GM19395 (cell line): ENCODE measurements around the gene TBXAS1.

Experiments
- ATAC-seq: cut with Tn5 transposase; IDR thresholded peaks from one replicate; pipeline ENCODE4 v1.9.1; 2021; ENCODE audit warnings: mild to moderate bottlenecking, moderate library complexity; ENCODE audit not compliant: unreplicated experiment

Gene TBXAS1

DNA sequence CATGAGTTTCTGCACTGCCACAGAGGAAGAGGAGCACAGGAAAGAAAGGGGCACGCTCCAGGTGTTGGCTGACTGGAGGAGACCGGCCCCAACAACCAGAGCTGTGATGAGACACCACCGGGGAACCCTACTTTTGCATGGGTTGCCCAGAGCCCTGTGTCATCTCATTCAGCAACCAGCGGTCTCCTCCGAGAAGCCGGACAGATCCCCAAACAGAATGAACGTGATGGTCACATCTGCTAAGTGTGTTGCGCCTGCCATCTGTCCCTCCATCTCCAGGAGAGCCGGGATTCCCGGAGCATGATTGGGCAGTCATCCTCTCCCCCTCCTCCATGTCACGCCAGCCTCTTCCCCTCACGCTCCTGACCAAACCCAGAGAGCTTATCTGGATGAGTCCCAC is 210.8 kb downstream of the TBXAS1 start:
- ATAC-seq: no peak

DNA sequence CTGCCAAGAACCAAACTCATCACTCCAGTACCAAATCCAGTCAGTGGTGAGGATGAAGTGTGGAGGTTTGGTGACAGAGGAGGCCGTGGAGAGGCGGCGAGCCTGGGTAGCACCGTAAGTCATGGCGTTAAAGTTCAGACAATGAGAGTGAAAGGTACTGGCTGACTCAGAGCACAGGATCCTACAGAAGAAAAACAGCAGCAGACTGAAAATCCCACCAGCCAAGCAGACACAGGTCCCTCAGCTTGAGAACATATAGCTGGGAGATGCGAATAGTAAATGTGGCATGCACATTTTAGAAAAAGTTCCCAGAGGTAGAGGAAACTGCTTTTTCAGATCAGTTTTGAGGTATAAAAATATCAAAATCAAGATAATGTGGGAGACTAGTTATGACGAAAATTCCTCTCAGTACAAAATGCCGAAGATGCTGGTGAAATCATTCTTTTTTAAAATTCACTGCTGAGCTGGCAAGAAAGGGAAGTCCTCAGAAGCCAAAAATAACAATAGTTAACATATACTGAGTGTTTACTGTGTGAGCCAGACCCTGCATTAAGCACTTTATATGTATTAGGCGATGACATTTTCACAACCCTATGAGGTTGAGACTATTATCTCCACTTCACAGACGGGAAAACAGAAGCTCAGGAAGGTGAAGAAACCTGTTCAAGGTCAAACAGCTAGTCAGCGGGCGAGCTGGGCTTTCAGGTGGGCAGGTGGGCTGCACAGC is 212.8 kb downstream of the TBXAS1 start:
- ATAC-seq: no peak

DNA sequence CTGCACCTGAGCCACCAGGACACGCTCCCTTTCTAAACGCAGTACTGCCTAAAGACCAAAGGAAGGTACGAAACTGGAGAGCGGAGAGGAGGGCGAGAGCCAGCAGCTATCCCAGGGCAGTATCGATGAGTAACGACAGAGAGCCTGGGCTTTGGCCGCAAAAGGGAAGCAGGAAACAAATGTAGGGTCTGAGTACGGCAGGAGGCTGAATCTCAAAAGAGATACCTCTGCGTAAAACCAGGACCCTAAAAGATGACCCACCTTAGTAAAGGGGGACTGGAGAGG is 213.3 kb downstream of the TBXAS1 start:
- ATAC-seq: no peak

DNA sequence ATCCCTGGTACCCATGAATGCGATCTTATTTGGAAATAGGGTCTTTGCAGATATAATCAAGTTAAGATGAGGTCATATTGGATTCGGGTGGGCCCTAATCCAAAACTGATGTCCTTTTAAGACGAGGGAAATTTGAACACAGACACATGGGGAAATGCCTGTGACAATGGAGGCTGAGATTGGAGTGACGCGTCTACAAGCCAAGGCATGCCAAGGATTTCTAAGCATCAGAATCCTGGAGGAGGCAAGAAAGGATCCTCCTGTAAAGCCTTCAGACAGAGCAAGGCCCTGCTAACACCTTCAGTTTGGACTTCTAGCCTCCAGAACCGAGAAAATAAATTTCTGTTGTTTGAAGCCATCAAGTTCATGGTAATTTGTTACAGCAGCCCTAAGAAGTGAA is 215.2 kb downstream of the TBXAS1 start:
- no peak for ATAC-seq

DNA sequence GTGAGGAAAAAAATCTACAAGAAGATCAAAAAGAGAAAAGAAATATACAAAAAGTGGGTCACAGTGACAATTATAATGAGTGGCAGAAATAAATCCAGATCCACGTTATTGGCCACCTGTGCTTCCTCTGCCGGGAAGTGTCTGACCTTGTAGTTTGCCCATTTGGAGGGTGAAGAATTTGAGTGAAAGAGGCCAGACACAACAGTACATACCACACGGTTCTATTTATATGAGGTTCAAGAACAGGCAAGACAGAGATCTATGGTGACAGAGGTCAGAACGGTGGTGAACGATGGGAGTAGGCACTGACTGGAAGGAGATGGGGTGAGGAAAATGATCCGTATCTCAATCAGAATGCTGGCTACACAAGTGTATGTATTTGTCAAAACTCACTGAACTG is 216.6 kb downstream of the TBXAS1 start:
- ATAC-seq: no peak

DNA sequence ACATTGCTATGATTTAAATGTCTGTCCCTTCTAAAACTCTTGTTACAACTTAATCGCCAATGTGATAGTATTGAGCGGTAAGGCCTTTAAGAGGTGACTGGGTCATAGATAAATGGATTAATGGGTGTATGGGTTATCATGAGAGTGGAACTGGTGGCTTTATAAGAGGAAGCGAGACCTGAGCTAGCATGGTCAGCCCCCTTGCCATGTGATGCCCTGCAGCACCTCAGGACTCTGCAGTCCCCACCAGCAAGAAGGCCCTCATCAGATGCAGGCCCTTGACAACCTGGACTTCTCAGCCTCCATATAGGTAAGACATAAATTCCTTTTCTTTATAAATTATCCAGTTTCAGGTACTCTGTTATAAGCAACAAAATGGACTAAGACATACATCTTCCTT is 218.1 kb downstream of the TBXAS1 start:
- no peak for ATAC-seq

DNA sequence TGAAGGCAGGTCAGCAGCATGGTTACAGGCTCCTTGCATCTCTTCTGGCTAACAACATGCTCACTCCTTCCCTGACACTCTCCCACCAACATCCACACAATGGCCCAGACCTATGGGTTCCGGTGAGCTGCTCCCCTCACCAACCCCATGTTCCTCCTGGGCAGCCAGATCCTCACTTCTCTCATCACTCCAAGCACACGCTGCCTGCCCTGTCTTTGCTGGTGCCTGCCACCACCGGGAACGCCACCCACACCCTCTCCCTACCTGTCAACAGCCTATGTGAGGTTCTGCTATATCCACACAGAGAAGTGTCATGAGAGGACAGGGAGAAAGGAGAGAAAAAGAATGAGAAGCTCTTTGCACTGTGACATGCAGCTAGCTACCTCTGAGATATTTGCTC is 219.1 kb downstream of the TBXAS1 start:
- ATAC-seq: no peak

DNA sequence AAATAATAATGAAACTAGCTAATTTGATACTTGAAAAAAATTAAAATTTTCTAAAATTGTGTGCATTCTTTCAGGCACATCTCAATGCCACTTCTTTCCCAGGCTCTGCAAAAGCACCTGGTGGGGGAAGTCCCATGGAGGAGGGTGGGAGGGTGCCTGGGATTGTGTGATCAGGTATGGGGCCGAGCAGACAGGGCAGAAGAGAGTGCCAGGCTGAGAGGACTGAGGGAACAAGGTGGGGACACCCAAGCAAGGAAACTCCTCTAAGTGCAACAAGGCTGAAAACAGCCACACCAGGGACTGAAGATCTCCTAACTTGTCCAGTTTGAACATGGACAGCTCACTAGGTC is 219.9 kb downstream of the TBXAS1 start:
- ATAC-seq: no peak

DNA sequence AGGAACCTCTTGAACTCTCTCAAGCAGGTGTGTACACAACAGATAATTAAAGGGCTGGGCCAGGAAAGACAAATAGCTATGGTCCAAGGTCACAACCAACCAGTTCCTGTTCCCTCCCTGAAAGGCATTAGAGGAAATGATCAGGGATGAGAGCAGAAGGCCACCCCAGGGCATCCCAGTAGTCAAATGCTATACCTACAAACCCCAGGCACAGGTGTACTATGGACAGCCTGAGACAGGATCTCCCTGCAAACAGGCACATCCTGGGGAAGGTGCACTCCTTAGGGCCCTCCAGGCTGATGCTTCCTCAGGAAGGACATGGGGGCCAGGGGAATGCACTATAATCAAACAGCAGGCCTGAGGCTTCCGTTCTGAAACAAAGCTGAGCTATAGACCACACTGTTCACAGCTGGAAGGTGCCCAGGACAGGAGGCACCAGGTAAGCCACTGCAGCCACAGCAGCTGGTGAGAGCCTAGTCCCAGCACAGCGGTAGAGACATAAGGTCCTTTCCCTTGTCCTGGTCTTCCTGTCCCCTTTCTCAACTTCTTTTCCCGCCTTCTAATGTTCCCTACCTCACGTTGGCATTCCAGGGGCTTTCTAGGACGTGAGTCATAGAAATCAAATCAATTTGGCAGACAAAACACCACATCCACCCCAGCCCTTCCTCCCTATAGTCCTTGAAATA is 220.4 kb downstream of the TBXAS1 start:
- no peak for ATAC-seq

DNA sequence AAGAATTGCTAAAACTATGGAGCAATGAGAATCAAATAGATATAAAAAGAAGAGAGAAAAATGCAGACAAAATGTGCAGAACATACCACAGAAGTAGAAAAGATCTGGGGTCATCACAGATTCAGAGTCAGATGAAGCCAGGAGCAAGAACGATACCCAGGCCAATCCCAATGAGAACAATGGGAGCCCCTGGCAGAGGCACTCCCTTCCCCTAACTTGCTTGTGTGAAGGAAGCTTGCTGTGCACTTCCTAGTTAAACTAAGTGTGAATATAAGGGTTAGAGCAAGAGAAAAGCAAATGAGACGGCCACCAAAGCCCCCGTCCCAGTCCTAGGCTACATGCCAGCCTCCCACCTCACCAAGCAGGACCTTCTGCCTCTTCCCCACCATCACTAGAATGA is 221.0 kb downstream of the TBXAS1 start:
- ATAC-seq: no peak

DNA sequence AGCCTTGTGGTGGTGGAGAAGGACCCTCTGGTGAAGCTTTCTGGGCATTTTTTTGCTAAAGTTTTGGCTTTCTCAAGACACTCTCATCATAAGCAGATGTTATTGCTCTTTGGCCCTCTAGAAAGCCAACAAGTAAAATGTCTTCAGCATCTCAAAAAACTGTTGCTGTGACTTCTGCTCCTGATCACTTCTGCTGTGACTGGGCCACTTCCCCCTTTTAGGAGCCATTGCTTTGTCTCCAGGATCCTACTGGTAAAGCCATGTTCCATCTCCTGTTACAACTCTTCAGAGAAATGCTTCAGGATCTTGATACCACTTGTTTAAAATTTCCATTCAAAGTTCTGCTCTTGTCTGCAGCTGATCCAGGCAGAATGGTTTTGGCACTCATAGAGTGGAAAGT is 222.8 kb downstream of the TBXAS1 start:
- ATAC-seq: no peak

DNA sequence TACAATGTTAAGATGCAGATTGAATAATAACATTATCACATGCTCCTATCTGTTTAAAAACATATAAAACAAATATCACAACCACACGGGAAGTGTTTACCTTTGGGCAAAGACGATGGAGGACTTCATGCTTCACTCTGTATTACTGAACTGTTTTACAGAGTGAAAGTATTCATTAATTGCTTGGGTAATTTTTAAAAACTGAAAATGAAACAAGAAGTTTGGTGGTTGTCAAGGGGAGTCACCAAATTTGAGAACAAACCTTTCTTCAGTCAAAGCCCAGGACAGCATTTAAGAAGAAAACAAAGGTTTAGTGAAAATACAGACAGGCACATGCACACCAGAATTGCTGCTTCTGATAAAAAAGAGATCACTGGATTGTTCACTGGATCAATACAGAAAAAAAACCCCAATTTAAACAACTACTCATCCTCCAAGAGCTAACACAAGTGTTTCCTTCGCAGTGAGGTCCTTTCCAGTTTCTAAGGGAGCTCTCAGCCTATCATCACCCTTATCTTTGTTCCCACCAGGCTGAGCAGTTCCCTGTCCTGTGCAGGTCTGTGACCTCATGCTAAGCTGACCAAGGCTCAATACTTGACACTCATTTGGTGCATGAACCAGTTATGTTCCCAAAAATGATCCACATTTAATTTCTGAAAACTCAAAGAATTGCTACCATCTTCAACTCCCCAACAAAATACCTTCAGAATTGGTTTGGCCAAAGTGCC is 224.9 kb downstream of the TBXAS1 start:
- ATAC-seq: peak; percentile 93

DNA sequence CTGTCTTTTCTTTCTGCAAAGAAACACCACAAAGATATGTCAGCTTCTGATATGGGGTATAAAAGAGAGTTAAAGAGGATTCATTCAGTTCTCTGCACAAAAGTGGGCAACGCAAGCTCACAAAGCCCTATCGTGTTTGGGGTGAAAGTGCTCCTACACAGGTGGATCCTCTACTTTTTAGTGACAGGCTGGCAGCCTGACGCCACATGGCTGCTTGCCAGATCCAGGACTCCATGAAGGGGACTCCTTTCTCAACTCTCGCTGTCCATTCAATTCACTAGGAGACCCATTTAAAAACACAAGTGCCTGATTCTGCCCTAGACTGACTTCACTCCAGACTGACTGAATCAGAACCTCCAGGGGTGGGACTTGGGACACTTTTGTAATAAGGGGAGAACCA is 225.7 kb downstream of the TBXAS1 start:
- ATAC-seq: no peak

DNA sequence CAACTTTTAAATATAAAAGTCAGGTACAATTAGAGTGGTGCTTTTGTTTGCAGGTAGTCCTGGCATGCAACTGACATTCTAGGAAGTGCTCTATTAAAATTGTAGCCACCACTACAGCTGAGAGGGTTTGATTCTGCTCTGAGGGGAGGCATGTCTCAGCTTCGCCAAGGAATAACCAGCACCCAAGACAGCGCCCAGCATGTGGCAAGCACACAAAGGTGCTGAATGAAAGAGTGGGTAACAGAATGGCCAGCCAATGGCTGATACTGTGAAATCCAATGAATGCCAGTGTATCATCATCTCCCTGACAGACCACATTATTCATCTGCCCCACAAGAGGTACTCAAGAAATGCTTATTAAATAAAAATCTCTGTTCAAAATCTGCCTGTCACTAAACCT is 226.8 kb downstream of the TBXAS1 start:
- no peak for ATAC-seq

DNA sequence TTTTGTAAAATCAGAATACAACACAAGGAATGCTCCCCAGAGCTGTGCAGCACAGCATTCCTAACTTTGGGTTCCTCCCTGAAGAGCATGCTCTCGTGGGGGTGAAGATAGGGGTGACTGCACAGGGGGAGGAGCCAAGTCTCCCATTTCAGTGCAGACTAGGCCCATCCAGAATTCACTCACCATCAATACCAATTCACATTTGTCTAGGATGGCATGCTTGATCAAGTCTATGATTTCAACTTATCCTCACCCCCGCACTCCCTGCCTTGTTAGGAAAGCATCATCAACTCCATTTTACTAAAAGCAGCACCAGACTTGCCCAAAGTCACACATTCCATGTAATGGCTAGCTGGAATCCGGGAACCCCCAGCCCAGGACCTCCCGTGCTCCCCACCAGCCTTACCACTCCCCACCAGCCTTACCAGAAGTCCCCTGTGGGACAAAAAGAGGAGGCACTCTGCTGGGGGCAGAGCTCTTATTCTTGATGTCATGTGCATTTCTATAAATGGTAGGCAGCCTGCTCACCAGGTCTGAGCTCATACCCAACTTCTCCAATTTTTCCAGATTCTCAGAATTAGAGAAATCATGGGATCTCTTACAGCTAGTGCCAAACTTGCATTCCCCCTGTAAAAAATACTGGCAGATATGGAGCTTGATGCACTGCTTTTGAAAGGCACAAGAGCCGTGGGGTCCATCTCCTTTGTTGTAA is 227.5 kb downstream of the TBXAS1 start:
- no peak for ATAC-seq

DNA sequence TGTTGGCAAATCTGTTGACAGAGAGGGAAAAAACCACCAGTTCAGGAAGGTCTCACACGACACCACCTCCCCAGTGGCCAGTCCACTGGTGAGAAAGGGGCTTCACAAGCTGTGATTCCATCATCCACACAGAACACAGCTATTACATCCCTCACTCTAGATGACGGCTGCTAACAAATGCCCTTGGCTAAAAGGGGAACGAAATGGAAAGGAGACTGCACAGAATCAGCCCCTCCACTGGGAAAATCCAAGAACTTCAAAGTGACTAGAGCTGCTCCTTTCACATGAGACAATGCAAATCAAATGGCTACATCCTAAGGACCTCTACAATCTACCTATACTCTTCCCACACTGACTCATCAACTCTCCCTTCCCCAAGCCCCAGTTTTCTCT is 228.1 kb downstream of the TBXAS1 start:
- ATAC-seq: no peak

DNA sequence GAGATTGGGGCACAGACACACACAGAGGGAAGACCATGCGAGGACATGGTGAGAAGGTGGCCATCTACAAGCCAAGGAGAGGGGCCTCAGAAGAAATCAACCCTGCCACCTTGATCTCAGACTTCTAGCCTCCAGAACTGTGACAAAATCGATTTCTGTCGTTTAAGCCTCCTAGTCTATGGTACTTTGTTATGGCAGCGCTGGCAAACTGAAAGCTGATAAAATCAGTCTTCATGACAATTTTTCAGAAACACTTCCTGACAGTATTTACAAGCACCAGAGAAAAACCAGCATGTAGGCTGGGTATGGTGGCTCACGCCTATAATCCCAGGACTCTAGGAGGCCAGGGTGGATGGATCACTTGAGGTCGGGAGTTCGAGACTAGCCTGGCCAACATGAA is 229.5 kb downstream of the TBXAS1 start:
- no peak for ATAC-seq

DNA sequence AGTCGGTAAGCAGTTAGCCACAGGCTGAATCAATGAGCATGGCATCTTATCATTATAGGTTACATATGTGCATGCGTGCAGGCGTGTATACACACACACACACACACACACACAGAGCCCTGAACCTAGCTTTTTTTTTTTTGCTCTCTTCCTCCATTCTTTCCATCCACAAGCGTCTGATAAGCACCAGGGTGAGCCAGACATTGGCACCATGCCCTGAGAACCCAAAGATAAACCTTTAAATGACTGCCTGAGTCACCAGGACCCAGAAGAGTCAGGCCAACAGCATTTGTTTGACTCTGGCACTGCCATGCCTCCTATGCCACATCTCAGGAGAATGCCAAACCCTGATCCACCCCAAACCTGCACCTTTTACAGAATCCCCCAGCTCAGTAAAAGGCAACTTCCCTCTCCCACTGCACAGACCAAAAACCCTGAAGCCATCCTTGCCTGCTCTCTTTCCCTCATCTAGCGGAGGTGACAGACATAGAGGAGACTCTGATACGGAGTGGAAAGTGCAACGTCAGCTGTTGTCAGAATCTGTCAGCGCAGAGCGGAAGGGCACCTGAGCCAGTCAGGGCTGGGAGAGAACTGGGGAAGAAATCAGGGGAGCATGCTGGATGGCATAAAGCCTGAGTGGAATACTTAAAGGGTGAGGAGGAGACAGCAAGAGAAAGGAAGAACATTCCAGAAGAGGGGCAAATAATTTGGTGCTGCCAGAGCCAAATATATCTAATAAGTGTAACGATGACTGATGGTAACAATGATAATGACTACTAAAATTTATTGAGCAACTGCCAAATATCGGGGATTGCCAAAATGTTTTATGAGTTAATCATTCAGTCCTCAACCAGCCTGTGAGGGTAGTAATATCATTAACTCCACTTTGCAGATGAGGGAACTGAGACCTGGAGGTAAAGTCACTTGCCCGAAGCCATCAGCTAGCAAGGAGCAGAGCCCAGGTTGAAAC is 230.5 kb downstream of the TBXAS1 start:
- ATAC-seq: no peak

DNA sequence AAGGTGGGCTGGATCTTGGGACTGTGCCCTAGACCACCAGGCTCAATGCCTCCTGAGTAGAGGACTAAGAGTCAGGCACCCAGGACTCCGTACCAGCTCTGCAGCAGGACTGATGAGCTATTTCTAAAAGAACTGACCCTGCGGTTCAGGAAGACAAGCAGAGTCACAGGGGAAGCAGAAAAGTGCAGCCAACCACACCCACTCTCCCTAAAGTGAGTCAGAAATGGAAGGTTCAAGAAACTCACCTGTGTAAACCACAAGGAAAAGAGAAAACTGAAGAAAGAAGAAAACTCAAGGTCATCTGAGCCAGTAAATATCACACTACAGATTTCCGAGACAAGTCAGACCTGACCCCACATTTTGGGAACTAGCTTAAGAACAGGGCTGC is 231.2 kb downstream of the TBXAS1 start:
- no peak for ATAC-seq

DNA sequence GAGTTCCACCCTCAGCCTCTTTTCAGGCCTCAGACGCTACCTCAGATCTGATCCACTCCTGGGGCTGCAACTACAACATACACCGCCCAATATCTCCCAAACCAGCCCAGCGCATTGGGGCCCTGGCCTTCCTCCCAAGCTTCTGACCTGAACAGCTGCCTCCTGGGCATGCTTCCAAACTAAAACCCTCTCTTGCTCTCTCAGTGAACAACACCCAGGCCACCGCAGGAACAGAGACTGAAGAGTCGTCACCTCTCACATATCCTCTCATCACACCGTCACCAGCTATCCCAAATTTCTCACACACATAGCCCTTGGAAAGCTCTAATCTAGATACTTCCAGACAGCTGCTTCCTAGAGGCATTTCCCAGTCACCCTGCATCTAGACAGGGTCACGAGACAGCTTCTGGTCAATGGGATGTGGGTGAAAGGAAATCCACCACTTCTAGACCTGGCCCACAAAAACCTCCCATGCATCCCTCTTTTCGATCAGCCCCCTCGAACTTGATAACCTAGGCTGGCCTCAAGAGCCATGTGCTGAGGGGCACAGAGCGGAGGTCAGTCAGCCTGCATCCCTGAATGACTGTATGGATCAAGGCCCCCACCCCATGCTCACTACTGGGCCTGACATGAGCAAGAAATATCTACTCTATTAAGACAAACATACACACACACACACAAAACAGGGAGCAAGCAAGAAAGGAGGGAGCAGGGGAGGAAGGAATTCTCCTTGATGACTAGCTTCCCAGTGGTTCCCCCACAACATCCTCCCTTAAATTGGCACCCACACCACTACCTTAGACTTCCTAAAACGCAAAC is 231.9 kb downstream of the TBXAS1 start:
- no peak for ATAC-seq
